ENCODE results near the gene ASIC2.
A peak's percentile ranks its signal among the peaks of the same experiment; 100 is the strongest.

The ASIC2 gene

GRCh38 chr17:33292981-33293867 lies at the start of gene ASIC2:
Gene ASIC2 (minus strand): TSS chr17:33293295.
- no peak within 1 kb of the TSS for H3K27ac ChIP-seq (ENCODE audit: low read depth, low read length)
- H2AFZ ChIP-seq (ENCODE audit: low read length, unreplicated experiment) = no peak within 1 kb of the TSS
- H3K79me2 ChIP-seq (ENCODE audit: control insufficient read depth, insufficient read depth, low read length, unreplicated experiment) = no peaks in the 10 kb centered on the region
- H3K4me1 ChIP-seq (ENCODE audit: control insufficient read depth, insufficient read depth, low read length, unreplicated experiment) = no peaks in the 10 kb centered on the region
- no peaks in the 10 kb centered on the region for H3K36me3 ChIP-seq (ENCODE audit: insufficient read depth, low read length)
- peaks cover 82% of the 10 kb centered on the region for H3K27me3 ChIP-seq (ENCODE audit: insufficient read depth, low read length)
- peak within 1 kb of the TSS; percentile 72 for H3K4me3 ChIP-seq (ENCODE audit: low read depth, low read length)

DNA sequence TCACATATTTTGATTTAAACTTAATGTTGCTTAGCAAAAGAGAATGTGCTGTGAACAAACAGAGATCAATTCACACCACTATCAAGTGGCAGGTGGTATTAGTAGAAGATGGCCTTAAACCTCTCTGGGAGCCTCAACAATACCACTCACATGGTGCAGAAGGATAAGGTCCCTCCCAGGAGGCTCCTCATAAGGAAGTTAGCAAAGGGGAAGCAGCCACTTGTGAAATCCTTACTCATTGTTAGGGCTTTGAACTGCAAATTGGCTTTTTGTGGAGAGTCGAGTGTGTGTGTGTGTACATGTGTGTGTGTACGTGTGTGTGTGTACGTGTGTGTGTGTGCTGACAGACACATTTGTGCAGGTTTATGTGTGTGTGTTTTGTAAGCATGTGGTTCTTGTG lies 48.9 kb upstream of the ASIC2 start:
- Histone ChIP-seq H3K4me1 (ENCODE audit: control insufficient read depth, insufficient read depth, low read length, unreplicated experiment) (no peaks in the 10 kb centered on the region), H3K27me3 (ENCODE audit: insufficient read depth, low read length) (0 out of 2 replicates have a peak, but pooled peaks cover 5% of the 10 kb centered on the region), H3K27ac (ENCODE audit: low read depth, low read length) (no peak overlapping the region), H3K36me3 (ENCODE audit: insufficient read depth, low read length) (no peaks in the 10 kb centered on the region), H2AFZ (ENCODE audit: low read length, unreplicated experiment) (no peak overlapping the region), H3K79me2 (ENCODE audit: control insufficient read depth, insufficient read depth, low read length, unreplicated experiment) (no peaks in the 10 kb centered on the region), H3K4me3 (ENCODE audit: low read depth, low read length) (no peak overlapping the region)

- no peaks in the 10 kb centered on the region for H3K79me2 ChIP-seq (ENCODE audit: control insufficient read depth, insufficient read depth, low read length, unreplicated experiment)
- no peak overlapping the region for H3K4me3 ChIP-seq (ENCODE audit: low read depth, low read length)
- H3K4me1 ChIP-seq (ENCODE audit: control insufficient read depth, insufficient read depth, low read length, unreplicated experiment) = no peaks in the 10 kb centered on the region
- H3K36me3 ChIP-seq (ENCODE audit: insufficient read depth, low read length) = no peaks in the 10 kb centered on the region
- H3K27ac ChIP-seq (ENCODE audit: low read depth, low read length) = no peak overlapping the region
- H2AFZ ChIP-seq (ENCODE audit: low read length, unreplicated experiment) = no peak overlapping the region
- 0 out of 2 replicates have a peak, but pooled peaks cover 5% of the 10 kb centered on the region for H3K27me3 ChIP-seq (ENCODE audit: insufficient read depth, low read length)
Observed at GRCh38 chr17:33338242-33338641, 45.1 kb upstream of the ASIC2 start.

DNA sequence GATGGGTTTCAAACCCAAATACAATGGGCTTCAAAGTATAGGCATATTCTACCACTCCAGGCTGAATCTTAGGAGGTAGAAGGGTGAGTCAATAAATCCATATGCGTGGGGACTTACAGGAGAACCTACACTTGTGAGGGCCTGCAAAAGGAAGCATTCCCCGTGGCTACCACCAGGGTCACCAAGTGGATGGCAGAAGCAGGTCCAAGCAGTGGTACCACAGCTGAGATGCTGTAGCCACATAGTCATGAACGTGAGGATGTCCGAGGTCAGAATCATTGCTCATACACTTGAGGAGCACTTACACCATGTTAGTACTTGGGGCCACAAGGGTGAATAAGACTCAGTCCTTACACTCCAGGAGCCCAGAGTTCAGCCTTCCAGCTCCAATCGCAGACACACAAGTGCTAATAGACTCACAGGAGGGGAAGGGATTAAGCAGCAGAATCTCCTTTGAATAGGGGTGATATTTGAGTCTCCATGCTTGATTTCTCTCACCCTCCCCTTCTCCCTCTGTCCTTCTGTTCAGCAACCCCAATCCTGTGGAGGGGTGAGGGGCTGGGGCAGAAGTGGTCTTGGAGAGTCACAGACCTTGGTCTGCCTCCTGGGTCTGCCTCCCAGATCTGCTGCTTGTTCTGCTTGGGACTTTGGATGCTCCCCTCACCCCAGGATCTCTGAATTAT lies 42.5 kb upstream of the ASIC2 start:
- no peaks in the 10 kb centered on the region for H3K36me3 ChIP-seq (ENCODE audit: insufficient read depth, low read length)
- H3K4me1 ChIP-seq (ENCODE audit: control insufficient read depth, insufficient read depth, low read length, unreplicated experiment) = no peaks in the 10 kb centered on the region
- no peak overlapping the region for H3K27ac ChIP-seq (ENCODE audit: low read depth, low read length)
- H3K79me2 ChIP-seq (ENCODE audit: control insufficient read depth, insufficient read depth, low read length, unreplicated experiment) = no peaks in the 10 kb centered on the region
- 0 out of 2 replicates have a peak, but pooled peaks cover 5% of the 10 kb centered on the region for H3K27me3 ChIP-seq (ENCODE audit: insufficient read depth, low read length)
- H3K4me3 ChIP-seq (ENCODE audit: low read depth, low read length) = no peak overlapping the region
- H2AFZ ChIP-seq (ENCODE audit: low read length, unreplicated experiment) = no peak overlapping the region

DNA sequence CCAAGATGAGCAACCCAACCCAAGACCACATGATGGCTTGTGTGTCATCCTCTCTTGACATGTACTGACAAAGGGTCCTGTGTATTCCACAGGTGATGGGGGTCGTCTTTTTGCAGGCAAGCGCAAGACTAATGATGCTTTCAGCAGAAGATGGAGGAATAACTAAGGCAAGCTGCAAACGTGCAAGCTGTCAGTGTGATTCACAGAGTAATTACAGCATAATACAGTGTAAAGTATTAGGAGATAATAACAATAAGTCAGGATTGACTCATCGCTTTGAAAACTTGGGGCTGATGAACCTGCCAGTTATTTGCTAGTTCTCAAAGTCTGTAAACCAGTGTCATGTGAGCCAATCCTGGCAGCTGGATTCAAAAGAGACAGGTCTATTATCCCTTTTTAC lies 41.6 kb upstream of the ASIC2 start:
- Histone ChIP-seq H3K4me3 (ENCODE audit: low read depth, low read length) (no peak overlapping the region), H3K27me3 (ENCODE audit: insufficient read depth, low read length) (no peaks in the 10 kb centered on the region), H3K27ac (ENCODE audit: low read depth, low read length) (no peak overlapping the region), H3K4me1 (ENCODE audit: control insufficient read depth, insufficient read depth, low read length, unreplicated experiment) (no peaks in the 10 kb centered on the region), H3K79me2 (ENCODE audit: control insufficient read depth, insufficient read depth, low read length, unreplicated experiment) (no peaks in the 10 kb centered on the region), H2AFZ (ENCODE audit: low read length, unreplicated experiment) (no peak overlapping the region), H3K36me3 (ENCODE audit: insufficient read depth, low read length) (no peaks in the 10 kb centered on the region)

DNA sequence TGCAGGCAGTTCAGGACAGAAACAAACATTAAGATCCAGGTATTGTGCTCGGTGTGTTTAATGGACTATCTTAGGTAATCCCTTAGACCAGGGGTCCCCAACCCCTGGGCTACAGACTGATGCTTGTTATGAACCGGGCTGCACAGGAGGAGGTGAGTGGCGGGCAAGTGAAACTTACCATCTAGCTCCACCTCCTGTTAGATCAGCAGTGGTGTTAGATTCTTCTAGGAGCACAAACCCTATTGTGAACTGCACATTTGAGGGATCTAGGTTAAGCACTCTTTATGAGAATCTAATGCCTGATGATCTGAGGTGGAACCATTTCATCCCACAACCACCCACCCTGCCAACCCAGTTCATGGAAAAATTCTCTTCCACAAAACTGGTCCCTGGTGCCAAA lies 37.8 kb upstream of the ASIC2 start:
- H3K79me2 ChIP-seq (ENCODE audit: control insufficient read depth, insufficient read depth, low read length, unreplicated experiment) = no peaks in the 10 kb centered on the region
- no peak overlapping the region for H2AFZ ChIP-seq (ENCODE audit: low read length, unreplicated experiment)
- no peak overlapping the region for H3K27ac ChIP-seq (ENCODE audit: low read depth, low read length)
- no peak overlapping the region for H3K4me3 ChIP-seq (ENCODE audit: low read depth, low read length)
- no peaks in the 10 kb centered on the region for H3K27me3 ChIP-seq (ENCODE audit: insufficient read depth, low read length)
- no peaks in the 10 kb centered on the region for H3K36me3 ChIP-seq (ENCODE audit: insufficient read depth, low read length)
- H3K4me1 ChIP-seq (ENCODE audit: control insufficient read depth, insufficient read depth, low read length, unreplicated experiment) = no peaks in the 10 kb centered on the region

DNA sequence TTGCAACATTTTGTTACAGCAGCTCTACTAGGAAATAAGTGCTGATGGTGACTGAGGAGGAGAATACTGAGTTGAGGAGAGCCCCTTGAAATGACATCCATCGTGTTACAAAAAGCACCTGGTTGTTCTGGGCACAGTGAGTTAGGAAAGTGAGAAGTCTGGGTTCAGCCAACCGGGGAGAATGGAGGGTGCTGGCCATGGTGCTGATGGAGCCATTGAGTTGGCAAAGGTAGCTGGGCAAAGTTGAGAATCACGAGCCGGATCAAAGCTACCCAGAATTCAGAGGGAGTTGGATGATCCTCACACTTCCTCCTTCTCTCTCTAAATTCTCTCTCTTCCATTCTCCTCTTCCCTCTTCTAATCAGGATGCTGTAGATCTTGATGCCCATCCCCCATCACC lies 35.0 kb upstream of the ASIC2 start:
- Histone ChIP-seq H3K79me2 (ENCODE audit: control insufficient read depth, insufficient read depth, low read length, unreplicated experiment) (no peaks in the 10 kb centered on the region), H3K36me3 (ENCODE audit: insufficient read depth, low read length) (no peaks in the 10 kb centered on the region), H3K27me3 (ENCODE audit: insufficient read depth, low read length) (peaks cover 7% of the 10 kb centered on the region; the same call in 1 of the 2 replicates), H2AFZ (ENCODE audit: low read length, unreplicated experiment) (no peak overlapping the region), H3K27ac (ENCODE audit: low read depth, low read length) (no peak overlapping the region), H3K4me1 (ENCODE audit: control insufficient read depth, insufficient read depth, low read length, unreplicated experiment) (no peaks in the 10 kb centered on the region), H3K4me3 (ENCODE audit: low read depth, low read length) (no peak overlapping the region)

- Histone ChIP-seq H3K4me3 (ENCODE audit: low read depth, low read length) (no peak overlapping the region), H3K4me1 (ENCODE audit: control insufficient read depth, insufficient read depth, low read length, unreplicated experiment) (no peaks in the 10 kb centered on the region), H3K27me3 (ENCODE audit: insufficient read depth, low read length) (peaks cover 20% of the 10 kb centered on the region), H3K27ac (ENCODE audit: low read depth, low read length) (no peak overlapping the region), H3K36me3 (ENCODE audit: insufficient read depth, low read length) (no peaks in the 10 kb centered on the region), H2AFZ (ENCODE audit: low read length, unreplicated experiment) (no peak overlapping the region), H3K79me2 (ENCODE audit: control insufficient read depth, insufficient read depth, low read length, unreplicated experiment) (no peaks in the 10 kb centered on the region)
Observed at GRCh38 chr17:33324736-33325135, 31.6 kb upstream of the ASIC2 start.

GRCh38 chr17:33322063-33322462 lies 29.0 kb upstream of the ASIC2 start:
- Histone ChIP-seq H3K36me3 (ENCODE audit: insufficient read depth, low read length) (no peaks in the 10 kb centered on the region), H3K27me3 (ENCODE audit: insufficient read depth, low read length) (peaks cover 29% of the 10 kb centered on the region), H3K79me2 (ENCODE audit: control insufficient read depth, insufficient read depth, low read length, unreplicated experiment) (no peaks in the 10 kb centered on the region), H3K4me3 (ENCODE audit: low read depth, low read length) (no peak overlapping the region), H3K4me1 (ENCODE audit: control insufficient read depth, insufficient read depth, low read length, unreplicated experiment) (no peaks in the 10 kb centered on the region), H3K27ac (ENCODE audit: low read depth, low read length) (no peak overlapping the region), H2AFZ (ENCODE audit: low read length, unreplicated experiment) (no peak overlapping the region)

DNA sequence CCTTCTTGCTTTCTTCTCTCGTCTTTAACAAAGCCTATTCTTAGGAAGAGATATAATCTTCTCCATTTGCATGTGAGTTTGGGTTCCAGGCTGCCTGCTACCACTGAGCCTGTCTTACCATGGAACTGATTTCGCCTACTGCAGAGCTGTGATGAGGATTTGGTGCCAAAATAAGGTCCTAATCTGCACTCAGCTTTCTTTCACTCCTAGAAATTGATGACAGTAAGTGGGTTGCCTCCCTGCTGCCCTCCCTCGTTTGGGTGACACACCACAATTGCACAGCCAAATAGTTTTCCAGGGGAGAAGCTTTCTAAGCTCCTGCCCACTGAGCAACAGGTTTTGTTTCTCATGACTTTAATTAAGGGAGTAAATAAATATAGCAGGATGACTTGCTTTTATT lies 25.1 kb upstream of the ASIC2 start:
- no peak overlapping the region for H3K27ac ChIP-seq (ENCODE audit: low read depth, low read length)
- H3K27me3 ChIP-seq (ENCODE audit: insufficient read depth, low read length) = peaks cover 55% of the 10 kb centered on the region
- H3K79me2 ChIP-seq (ENCODE audit: control insufficient read depth, insufficient read depth, low read length, unreplicated experiment) = no peaks in the 10 kb centered on the region
- H3K4me1 ChIP-seq (ENCODE audit: control insufficient read depth, insufficient read depth, low read length, unreplicated experiment) = no peaks in the 10 kb centered on the region
- no peak overlapping the region for H3K4me3 ChIP-seq (ENCODE audit: low read depth, low read length)
- H3K36me3 ChIP-seq (ENCODE audit: insufficient read depth, low read length) = no peaks in the 10 kb centered on the region
- no peak overlapping the region for H2AFZ ChIP-seq (ENCODE audit: low read length, unreplicated experiment)

DNA sequence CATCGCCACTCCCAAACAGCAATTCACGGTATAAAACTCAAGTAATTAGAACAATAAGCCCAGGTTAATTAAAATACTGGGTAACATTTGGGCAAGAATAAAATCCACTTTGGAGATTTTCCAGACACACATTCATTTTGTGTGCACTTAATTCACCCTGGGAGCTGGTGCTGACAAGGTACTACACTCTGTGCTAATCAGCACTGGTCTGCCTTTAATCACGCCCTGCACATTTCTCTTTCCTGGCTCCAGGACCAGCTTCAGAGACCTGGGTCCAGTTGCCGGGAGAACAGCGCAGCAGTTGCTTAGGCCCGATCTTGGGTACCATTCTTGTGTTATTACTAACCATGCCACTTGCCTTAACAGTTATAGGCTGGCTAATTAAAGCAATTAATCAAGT lies 23.7 kb upstream of the ASIC2 start:
- H3K4me3 ChIP-seq (ENCODE audit: low read depth, low read length) = no peak overlapping the region
- H3K36me3 ChIP-seq (ENCODE audit: insufficient read depth, low read length) = no peaks in the 10 kb centered on the region
- peaks cover 53% of the 10 kb centered on the region for H3K27me3 ChIP-seq (ENCODE audit: insufficient read depth, low read length)
- H3K79me2 ChIP-seq (ENCODE audit: control insufficient read depth, insufficient read depth, low read length, unreplicated experiment) = no peaks in the 10 kb centered on the region
- H2AFZ ChIP-seq (ENCODE audit: low read length, unreplicated experiment) = no peak overlapping the region
- no peaks in the 10 kb centered on the region for H3K4me1 ChIP-seq (ENCODE audit: control insufficient read depth, insufficient read depth, low read length, unreplicated experiment)
- H3K27ac ChIP-seq (ENCODE audit: low read depth, low read length) = no peak overlapping the region

All from ACC112 (cell line).